IPS-15b (cell line): ENCODE data around the gene TGFB3.

Experiments used
- H3K27me3 ChIP-seq: one replicate; pipeline ENCODE4 v1.6.1; 2013; ENCODE audit warnings: low read length; ENCODE audit not compliant: control insufficient read depth, insufficient read depth
- H3K36me3 ChIP-seq: one replicate; pipeline ENCODE4 v1.6.1; 2013; ENCODE audit warnings: low read length; ENCODE audit not compliant: control insufficient read depth, insufficient read depth
- H3K4me1 ChIP-seq: one replicate; pipeline ENCODE4 v1.6.1; 2013; ENCODE audit warnings: mild to moderate bottlenecking, low read length; ENCODE audit not compliant: control insufficient read depth, insufficient read depth
- H3K4me3 ChIP-seq: one replicate; pipeline ENCODE4 v1.5.1; 2013; ENCODE audit warnings: low read depth, low read length
- H3K9ac ChIP-seq: one replicate; pipeline ENCODE4 v1.6.1; 2013; ENCODE audit warnings: low read depth, mild to moderate bottlenecking, low read length
- H3K9me3 ChIP-seq: one replicate; pipeline ENCODE4 v1.6.1; 2013; ENCODE audit warnings: mild to moderate bottlenecking, low read length; ENCODE audit not compliant: control insufficient read depth, insufficient read depth

TGFB3 gene

DNA sequence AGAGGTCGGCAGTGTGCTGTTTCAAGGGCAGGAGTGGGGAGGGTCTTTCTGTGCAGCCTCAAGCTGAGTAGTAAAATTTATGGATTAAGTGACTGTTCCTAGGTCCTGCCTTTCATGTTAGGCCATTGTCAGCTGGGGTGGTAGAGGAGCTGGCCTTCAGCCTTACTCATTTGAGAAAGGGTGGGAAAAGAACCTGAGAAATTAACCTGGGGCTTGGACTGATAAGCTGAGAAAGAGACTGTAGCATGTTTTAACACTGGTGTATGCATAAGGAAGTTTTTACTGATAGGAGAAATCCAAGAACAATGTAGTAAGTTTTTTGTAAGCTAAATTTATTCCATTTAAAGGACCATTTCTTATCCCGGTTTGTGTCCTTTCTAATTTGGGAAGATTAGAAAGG, 24.5 kb upstream of the TGFB3 start:
- H3K36me3 ChIP-seq, result no peaks in the 10 kb centered on the region

GRCh38 chr14:76002383-76002782, 20.6 kb upstream of the TGFB3 start:
- Histone ChIP-seq H3K36me3 (peaks cover 5% of the 10 kb centered on the region), H3K4me1 (no peaks in the 10 kb centered on the region), H3K9ac (no peak overlapping the region), H3K4me3 (no peak overlapping the region), H3K9me3 (no peaks in the 10 kb centered on the region), H3K27me3 (no peaks in the 10 kb centered on the region)

More for the DNA sequence above, 24.5 kb upstream of the TGFB3 start:
- no peaks in the 10 kb centered on the region for H3K27me3 ChIP-seq
- H3K9me3 ChIP-seq, result no peaks in the 10 kb centered on the region
- H3K4me3 ChIP-seq, result no peak overlapping the region
- H3K9ac ChIP-seq, result no peak overlapping the region
- no peaks in the 10 kb centered on the region for H3K4me1 ChIP-seq

- Histone ChIP-seq H3K9ac (no peak overlapping the region), H3K27me3 (no peaks in the 10 kb centered on the region), H3K4me3 (no peak overlapping the region), H3K36me3 (peaks cover 5% of the 10 kb centered on the region), H3K4me1 (no peaks in the 10 kb centered on the region), H3K9me3 (no peaks in the 10 kb centered on the region)
Observed at GRCh38 chr14:75999511-76000190, 17.9 kb upstream of the TGFB3 start.

DNA sequence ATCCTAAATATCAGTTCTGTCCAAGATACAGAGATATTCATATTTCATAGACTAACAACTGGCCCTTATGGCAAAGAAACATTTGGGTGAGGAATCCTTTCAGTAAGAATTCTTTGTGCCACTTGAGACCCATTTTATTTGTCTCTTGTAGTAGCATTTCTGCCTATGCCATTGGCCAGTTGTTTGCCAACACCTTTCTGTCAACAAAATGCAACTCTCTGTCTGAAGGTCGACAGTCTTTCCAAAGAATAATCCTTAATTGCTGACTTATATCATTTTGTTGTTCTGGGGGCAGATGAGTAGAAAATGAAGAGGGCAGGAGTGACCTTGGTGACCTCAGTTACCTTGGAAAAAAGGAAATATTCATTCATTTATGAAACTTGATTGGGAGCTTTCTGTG, 14.7 kb upstream of the TGFB3 start:
- no peaks in the 10 kb centered on the region for H3K4me1 ChIP-seq
- H3K4me3 ChIP-seq, result no peak overlapping the region
- H3K9me3 ChIP-seq, result no peaks in the 10 kb centered on the region
- no peak overlapping the region for H3K9ac ChIP-seq
- no peaks in the 10 kb centered on the region for H3K27me3 ChIP-seq
- H3K36me3 ChIP-seq, result peaks cover 5% of the 10 kb centered on the region

GRCh38 chr14:75995372-75996041, 13.7 kb upstream of the TGFB3 start:
- no peak overlapping the region for H3K9ac ChIP-seq
- H3K4me3 ChIP-seq, result no peak overlapping the region
- H3K27me3 ChIP-seq, result no peaks in the 10 kb centered on the region

DNA sequence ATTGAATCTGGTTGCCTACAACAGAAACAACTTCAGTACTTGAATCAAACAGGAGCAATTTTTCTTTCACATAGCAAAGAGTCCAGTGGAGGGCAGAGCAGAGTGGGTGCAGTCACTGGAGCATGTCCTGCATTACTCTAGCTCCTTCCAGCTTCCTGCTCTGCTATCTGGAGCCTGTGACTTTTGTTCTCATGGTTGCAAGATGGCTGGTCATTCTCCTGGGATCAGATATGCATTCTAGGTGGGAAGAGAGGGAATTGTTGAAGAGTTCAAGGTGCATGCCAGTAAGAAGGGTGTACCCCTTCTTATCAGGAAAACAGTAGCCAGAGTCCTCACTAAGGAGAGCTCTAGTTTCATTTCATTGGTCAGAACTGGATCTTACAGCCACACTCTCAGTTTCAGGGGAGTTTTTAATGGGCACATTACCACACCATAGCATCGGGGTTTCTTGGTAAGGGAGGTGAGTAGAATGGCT, 11.8 kb upstream of the TGFB3 start:
- Histone ChIP-seq H3K9me3 (no peaks in the 10 kb centered on the region), H3K9ac (no peak overlapping the region), H3K4me1 (no peaks in the 10 kb centered on the region), H3K4me3 (no peak overlapping the region), H3K27me3 (no peaks in the 10 kb centered on the region), H3K36me3 (peaks cover 4% of the 10 kb centered on the region)

More at GRCh38 chr14:75995372-75996041, 13.7 kb upstream of the TGFB3 start:
- Histone ChIP-seq H3K9me3 (no peaks in the 10 kb centered on the region), H3K4me1 (no peaks in the 10 kb centered on the region), H3K36me3 (peaks cover 5% of the 10 kb centered on the region)

- H3K4me1 ChIP-seq, result no peaks in the 10 kb centered on the region
- H3K4me3 ChIP-seq, result no peak overlapping the region
- H3K9ac ChIP-seq, result no peak overlapping the region
- no peaks in the 10 kb centered on the region for H3K27me3 ChIP-seq
- no peaks in the 10 kb centered on the region for H3K36me3 ChIP-seq
- H3K9me3 ChIP-seq, result no peaks in the 10 kb centered on the region
Observed at GRCh38 chr14:75991753-75992152, 10.0 kb upstream of the TGFB3 start.

DNA sequence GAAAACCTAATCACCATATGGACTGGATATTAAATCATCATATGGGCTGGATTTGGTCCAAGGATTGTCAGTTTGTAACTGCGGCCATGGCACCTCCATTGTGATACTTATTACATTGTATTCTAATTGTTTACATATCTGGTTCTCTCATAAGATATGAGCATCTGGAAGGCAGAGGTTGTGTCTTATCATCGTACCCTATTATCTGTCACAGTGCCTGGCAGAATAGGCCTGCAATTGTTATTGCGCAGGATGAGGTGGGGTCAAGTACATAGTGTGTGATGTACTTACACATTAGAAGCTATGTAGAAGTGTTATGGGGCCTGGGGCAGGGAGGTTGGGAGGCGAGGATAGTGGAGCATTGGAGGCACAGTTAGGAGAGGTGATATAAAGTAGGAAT, 8.5 kb upstream of the TGFB3 start:
- Histone ChIP-seq H3K9ac (no peak overlapping the region), H3K4me1 (peaks cover under 1% of the 10 kb centered on the region), H3K4me3 (no peak overlapping the region), H3K27me3 (no peaks in the 10 kb centered on the region), H3K9me3 (no peaks in the 10 kb centered on the region), H3K36me3 (no peaks in the 10 kb centered on the region)

DNA sequence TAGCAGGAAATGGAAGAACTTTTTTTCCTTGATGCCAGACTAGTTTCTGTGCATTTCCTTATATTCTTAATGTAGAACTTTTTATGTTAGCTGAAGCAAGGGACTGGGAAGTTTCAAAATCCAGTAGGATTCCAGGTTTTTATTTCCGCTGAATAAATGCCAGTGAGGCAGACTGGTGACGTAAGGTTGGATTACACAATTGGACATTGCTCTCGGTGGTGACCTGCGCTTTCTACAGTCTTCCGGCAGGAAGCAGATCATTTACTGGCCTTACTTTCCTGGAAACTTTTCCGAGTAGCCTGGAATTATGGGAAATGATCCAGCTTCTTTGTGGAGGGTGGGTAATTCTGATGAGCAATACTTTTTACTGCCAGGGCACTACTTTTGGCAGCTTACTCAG, 7.3 kb upstream of the TGFB3 start:
- no peak overlapping the region for H3K4me3 ChIP-seq
- peaks cover 12% of the 10 kb centered on the region for H3K27me3 ChIP-seq
- H3K9ac ChIP-seq, result no peak overlapping the region
- H3K36me3 ChIP-seq, result no peaks in the 10 kb centered on the region
- no peaks in the 10 kb centered on the region for H3K9me3 ChIP-seq
- H3K4me1 ChIP-seq, result peaks cover 2% of the 10 kb centered on the region

GRCh38 chr14:75987201-75987970, 5.6 kb upstream of the TGFB3 start:
- H3K36me3 ChIP-seq, result no peaks in the 10 kb centered on the region
- H3K9me3 ChIP-seq, result no peaks in the 10 kb centered on the region
- no peak overlapping the region for H3K4me3 ChIP-seq
- H3K9ac ChIP-seq, result no peak overlapping the region
- H3K27me3 ChIP-seq, result peaks cover 26% of the 10 kb centered on the region
- H3K4me1 ChIP-seq, result peaks cover 2% of the 10 kb centered on the region

DNA sequence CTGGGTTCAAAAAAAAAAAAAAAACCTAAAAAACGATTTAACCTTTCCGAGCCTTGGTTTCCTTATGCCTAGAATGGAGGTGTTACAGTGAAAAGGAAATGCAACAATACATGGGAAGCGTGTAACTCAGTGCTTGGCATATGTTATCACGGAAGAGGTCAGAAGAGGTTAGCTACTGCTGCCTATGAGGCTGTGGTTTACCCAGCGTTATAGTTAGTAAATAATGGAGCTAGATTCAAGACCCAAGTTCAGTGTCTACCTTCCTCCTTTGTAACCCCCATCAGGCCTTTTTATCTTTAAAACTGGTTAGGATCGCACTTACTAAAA, 4.6 kb upstream of the TGFB3 start:
- Histone ChIP-seq H3K36me3 (no peaks in the 10 kb centered on the region), H3K9me3 (no peaks in the 10 kb centered on the region), H3K4me3 (peak overlapping the region; percentile 82), H3K4me1 (peaks cover 2% of the 10 kb centered on the region), H3K27me3 (peaks cover 26% of the 10 kb centered on the region), H3K9ac (no peak overlapping the region)
